ENCODE measurements around the gene MYO1A. TPM values are rescaled to one million over a fixed set of nuclear protein-coding genes. Genes with fewer than 3 reads are reported as not detected.

Gene MYO1A
- total RNA-seq, 1 experiment from 2014 or later: 0.26 TPM

- Histone ChIP-seq H3K27ac (ENCODE audit: insufficient read length, low read depth, low read length) (no peak overlapping the region), H3K79me2 (ENCODE audit: insufficient read depth, low read length) (no peaks in the 10 kb centered on the region), H2BK15ac (ENCODE audit: low read depth, low read length) (no peak overlapping the region), H2BK12ac (ENCODE audit: insufficient read length, low read depth, low read length) (no peak overlapping the region), H2AK5ac (ENCODE audit: insufficient read length, low read length) (no peak overlapping the region), H4K91ac (ENCODE audit: insufficient read length, low read depth, low read length) (no peak overlapping the region), H3T11ph (ENCODE audit: low read length) (no peak overlapping the region), H3K56ac (ENCODE audit: insufficient read length, low read depth, low read length) (no peak overlapping the region), H2BK120ac (ENCODE audit: low read depth, low read length, poor library complexity, severe bottlenecking) (no peak overlapping the region), H3K9me3 (ENCODE audit: control insufficient read depth, low read depth, low read length) (no peaks in the 10 kb centered on the region), H2BK5ac (ENCODE audit: insufficient read length, low read length) (no peak overlapping the region), H3K4ac (ENCODE audit: low read depth, low read length) (no peak overlapping the region), H4K5ac (ENCODE audit: insufficient read length, low read depth, low read length) (no peak overlapping the region), H3K18ac (ENCODE audit: insufficient read length, low read depth, low read length) (no peak overlapping the region), H3K79me1 (ENCODE audit: insufficient read depth, low read depth, low read length, poor library complexity, severe bottlenecking) (no peaks in the 10 kb centered on the region), H2BK20ac (ENCODE audit: low read depth, low read length, poor library complexity, severe bottlenecking) (no peak overlapping the region), H3K4me1 (ENCODE audit: insufficient read depth, low read length) (no peaks in the 10 kb centered on the region), H3K27me3 (ENCODE audit: insufficient read depth, low read length) (no peaks in the 10 kb centered on the region), H3K23me2 (ENCODE audit: insufficient read length, low read depth, low read length, poor library complexity, severe bottlenecking) (no peaks in the 10 kb centered on the region), H2AFZ (ENCODE audit: low read length) (no peak overlapping the region), H4K20me1 (ENCODE audit: control insufficient read depth, insufficient read depth, insufficient read length) (no peaks in the 10 kb centered on the region), H3K23ac (ENCODE audit: insufficient read length, low read depth, low read length) (no peak overlapping the region), H3K14ac (ENCODE audit: insufficient read depth, low read length) (no peak overlapping the region), H3K4me2 (ENCODE audit: insufficient read depth, insufficient read length, low read length) (no peak overlapping the region), H4K8ac (replicated peaks; ENCODE audit: insufficient read length, low read depth, low read length) (no peak overlapping the region), H3K9ac (ENCODE audit: extremely low read depth, insufficient read length, low read length) (no peak overlapping the region)
- Mint-ChIP-seq H3K27me3 (ENCODE audit: low read depth) (peaks cover 5% of the 10 kb centered on the region), H3K4me1 (peaks cover 3 to 13% of the 10 kb centered on the region in 2 experiments), H3K4me3 (no peak overlapping the region), H3K27ac (no peak overlapping the region), H3K36me3 (ENCODE audit: insufficient read depth in 1 of 3, low read depth in 3 of 3) (no peaks in the 10 kb centered on the region), H3K9me3 (no peaks in the 10 kb centered on the region)
- no peak for DNase-seq
- no CpG with 5 or more reads among the region's 1 CpG for WGBS (ENCODE audit: extremely low coverage, insufficient read length, low lambda C conversion rate)
- TF ChIP-seq CTCF (conservative IDR thresholded peaks at IDR 0.05): no peak
Measured at GRCh38 chr12:57047981-57048380, 1.9 kb downstream of the MYO1A start.

All from H9 (cell line).